ENCODE results near the gene FBN1.

GRCh38 chr15:48520376-48521155, 124.9 kb downstream of the FBN1 start:
- no peak for TF ChIP-seq CTCF (IDR thresholded peaks at IDR 0.05)
- TF ChIP-seq POLR2A (IDR thresholded peaks at IDR 0.05): no peak

Data from adrenal gland (tissue), 5 donors.